ENCODE data around the gene C5orf15. TPM values are rescaled to one million over a fixed set of nuclear protein-coding genes. Genes with fewer than 3 reads are reported as not detected.

The C5orf15 gene
- total RNA-seq, 1 experiment from 2014 or later = 28.8 TPM

DNA sequence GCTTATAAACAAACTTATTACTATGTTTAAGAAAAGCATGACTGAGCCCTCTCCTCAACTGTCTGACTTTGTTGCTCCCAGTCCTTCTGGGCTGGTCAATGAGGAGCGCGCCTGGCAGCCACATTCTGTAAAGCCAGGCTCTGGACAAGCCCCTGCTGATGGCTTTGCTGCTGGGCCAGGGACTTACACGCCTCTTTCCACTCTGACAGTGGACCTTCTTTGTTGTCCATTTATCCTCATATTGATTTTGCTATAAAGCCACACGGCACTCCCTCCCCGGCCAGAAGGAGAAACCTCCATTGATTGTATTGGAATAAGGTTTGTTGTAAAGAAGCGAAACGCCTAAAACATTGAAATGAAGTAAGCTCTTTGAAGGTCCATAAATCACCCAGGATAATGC lies 50.6 kb downstream of the C5orf15 start (continued):
- TF ChIP-seq, protein P1, sequence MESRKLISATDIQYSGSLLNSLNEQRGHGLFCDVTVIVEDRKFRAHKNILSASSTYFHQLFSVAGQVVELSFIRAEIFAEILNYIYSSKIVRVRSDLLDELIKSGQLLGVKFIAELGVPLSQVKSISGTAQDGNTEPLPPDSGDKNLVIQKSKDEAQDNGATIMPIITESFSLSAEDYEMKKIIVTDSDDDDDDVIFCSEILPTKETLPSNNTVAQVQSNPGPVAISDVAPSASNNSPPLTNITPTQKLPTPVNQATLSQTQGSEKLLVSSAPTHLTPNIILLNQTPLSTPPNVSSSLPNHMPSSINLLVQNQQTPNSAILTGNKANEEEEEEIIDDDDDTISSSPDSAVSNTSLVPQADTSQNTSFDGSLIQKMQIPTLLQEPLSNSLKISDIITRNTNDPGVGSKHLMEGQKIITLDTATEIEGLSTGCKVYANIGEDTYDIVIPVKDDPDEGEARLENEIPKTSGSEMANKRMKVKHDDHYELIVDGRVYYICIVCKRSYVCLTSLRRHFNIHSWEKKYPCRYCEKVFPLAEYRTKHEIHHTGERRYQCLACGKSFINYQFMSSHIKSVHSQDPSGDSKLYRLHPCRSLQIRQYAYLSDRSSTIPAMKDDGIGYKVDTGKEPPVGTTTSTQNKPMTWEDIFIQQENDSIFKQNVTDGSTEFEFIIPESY (IDR thresholded peaks at IDR 0.05; ENCODE audit: extremely low read depth, insufficient replicate concordance, low read length) = no peak

DNA sequence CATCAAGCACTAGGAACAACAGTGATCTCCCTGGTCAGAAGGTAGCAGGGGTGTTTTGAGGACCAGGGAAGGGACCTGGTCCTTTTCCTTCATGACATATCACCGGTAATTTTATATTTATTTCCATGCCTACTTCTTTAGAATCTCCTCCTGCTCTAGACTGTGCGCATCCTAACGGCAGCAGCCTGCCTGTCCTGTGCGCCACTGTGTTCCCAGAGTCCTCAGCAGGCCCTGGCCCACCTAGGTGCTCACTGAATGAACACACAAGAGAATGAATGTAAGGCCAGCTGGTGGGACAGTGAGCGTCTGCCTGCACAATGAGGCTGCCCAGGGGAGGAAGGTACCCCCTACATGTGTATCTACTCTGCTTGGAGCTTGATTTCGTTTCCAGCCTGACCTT lies 51.5 kb downstream of the C5orf15 start:
- no peaks in the 10 kb centered on the region for H3K79me2 ChIP-seq (ENCODE audit: insufficient read depth, low read length)
- no peak overlapping the region for H3K4me3 ChIP-seq (replicated peaks in 1 of 2; ENCODE audit: low read depth in 1 of 2, low read length in 2 of 2)
- no peak overlapping the region for H3K4me2 ChIP-seq (ENCODE audit: low read length)
- ChIA-PET POLR2A (no interaction called here), RAD21 (ENCODE audit: low non-redundant PET in 1 of 2, low total read pairs in 2 of 2, uncharacterized antibody in 2 of 2, unreplicated experiment in 2 of 2) (no interaction called here), CTCF (no interaction called here)
- H3K27ac ChIP-seq (ENCODE audit: low read depth, low read length) = no peak overlapping the region
- no peaks in the 10 kb centered on the region for H3K27me3 ChIP-seq (ENCODE audit: insufficient read depth, low read length)
- H3K9me3 ChIP-seq (ENCODE audit: control insufficient read depth in 1 of 2, insufficient read depth in 1 of 2, low read depth in 1 of 2, low read length in 2 of 2) = no peaks in the 10 kb centered on the region
- intact Hi-C loops (cut with micrococcal nuclease) = no loop called here
- no peaks in the 10 kb centered on the region for H3K4me1 ChIP-seq (ENCODE audit: control insufficient read depth in 1 of 2, insufficient read depth in 2 of 2, low read length in 2 of 2)
- ATAC-seq (no peak), DNase-seq (ENCODE audit: low read depth, low spot score) (no peak)
- no TSS peak for BruUV-seq (replicated peaks)
- H3K9ac ChIP-seq (ENCODE audit: low read length) = no peak overlapping the region
- H3K9me2 ChIP-seq (ENCODE audit: insufficient read depth) = no peaks in the 10 kb centered on the region
- H2AFZ ChIP-seq (ENCODE audit: low read depth, low read length, poor library complexity, severe bottlenecking) = no peak overlapping the region
- H4K20me1 ChIP-seq (ENCODE audit: insufficient read depth) = no peaks in the 10 kb centered on the region
- TF ChIP-seq, protein P2, sequence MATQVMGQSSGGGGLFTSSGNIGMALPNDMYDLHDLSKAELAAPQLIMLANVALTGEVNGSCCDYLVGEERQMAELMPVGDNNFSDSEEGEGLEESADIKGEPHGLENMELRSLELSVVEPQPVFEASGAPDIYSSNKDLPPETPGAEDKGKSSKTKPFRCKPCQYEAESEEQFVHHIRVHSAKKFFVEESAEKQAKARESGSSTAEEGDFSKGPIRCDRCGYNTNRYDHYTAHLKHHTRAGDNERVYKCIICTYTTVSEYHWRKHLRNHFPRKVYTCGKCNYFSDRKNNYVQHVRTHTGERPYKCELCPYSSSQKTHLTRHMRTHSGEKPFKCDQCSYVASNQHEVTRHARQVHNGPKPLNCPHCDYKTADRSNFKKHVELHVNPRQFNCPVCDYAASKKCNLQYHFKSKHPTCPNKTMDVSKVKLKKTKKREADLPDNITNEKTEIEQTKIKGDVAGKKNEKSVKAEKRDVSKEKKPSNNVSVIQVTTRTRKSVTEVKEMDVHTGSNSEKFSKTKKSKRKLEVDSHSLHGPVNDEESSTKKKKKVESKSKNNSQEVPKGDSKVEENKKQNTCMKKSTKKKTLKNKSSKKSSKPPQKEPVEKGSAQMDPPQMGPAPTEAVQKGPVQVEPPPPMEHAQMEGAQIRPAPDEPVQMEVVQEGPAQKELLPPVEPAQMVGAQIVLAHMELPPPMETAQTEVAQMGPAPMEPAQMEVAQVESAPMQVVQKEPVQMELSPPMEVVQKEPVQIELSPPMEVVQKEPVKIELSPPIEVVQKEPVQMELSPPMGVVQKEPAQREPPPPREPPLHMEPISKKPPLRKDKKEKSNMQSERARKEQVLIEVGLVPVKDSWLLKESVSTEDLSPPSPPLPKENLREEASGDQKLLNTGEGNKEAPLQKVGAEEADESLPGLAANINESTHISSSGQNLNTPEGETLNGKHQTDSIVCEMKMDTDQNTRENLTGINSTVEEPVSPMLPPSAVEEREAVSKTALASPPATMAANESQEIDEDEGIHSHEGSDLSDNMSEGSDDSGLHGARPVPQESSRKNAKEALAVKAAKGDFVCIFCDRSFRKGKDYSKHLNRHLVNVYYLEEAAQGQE (IDR thresholded peaks at IDR 0.05; ENCODE audit: low read depth) = no peak
- TF ChIP-seq ZFX (IDR thresholded peaks at IDR 0.05) (no peak), YY1 (IDR thresholded peaks at IDR 0.05; ENCODE audit: extremely low read depth, insufficient replicate concordance, low read depth, low read length) (no peak), SIN3A (IDR thresholded peaks at IDR 0.05; ENCODE audit: low read depth) (no peak), SRF (IDR thresholded peaks at IDR 0.05; ENCODE audit: low read depth) (no peak), EGR1 (IDR thresholded peaks at IDR 0.05; ENCODE audit: low read depth) (no peak), EZH2 (IDR thresholded peaks at IDR 0.05) (no peak), JUND (IDR thresholded peaks at IDR 0.05) (no peak), ELF1 (IDR thresholded peaks at IDR 0.05; ENCODE audit: borderline replicate concordance, low read depth) (no peak), POLR2A (IDR thresholded peaks at IDR 0.05; ENCODE audit: borderline replicate concordance, extremely low read depth, insufficient read depth, insufficient read length) (no peak), CBX3 (IDR thresholded peaks at IDR 0.05; ENCODE audit: low read depth) (no peak)
- TF ChIP-seq, protein P1 (IDR thresholded peaks at IDR 0.05; ENCODE audit: extremely low read depth, insufficient replicate concordance, low read length) = no peak
- TF ChIP-seq, protein P3, sequence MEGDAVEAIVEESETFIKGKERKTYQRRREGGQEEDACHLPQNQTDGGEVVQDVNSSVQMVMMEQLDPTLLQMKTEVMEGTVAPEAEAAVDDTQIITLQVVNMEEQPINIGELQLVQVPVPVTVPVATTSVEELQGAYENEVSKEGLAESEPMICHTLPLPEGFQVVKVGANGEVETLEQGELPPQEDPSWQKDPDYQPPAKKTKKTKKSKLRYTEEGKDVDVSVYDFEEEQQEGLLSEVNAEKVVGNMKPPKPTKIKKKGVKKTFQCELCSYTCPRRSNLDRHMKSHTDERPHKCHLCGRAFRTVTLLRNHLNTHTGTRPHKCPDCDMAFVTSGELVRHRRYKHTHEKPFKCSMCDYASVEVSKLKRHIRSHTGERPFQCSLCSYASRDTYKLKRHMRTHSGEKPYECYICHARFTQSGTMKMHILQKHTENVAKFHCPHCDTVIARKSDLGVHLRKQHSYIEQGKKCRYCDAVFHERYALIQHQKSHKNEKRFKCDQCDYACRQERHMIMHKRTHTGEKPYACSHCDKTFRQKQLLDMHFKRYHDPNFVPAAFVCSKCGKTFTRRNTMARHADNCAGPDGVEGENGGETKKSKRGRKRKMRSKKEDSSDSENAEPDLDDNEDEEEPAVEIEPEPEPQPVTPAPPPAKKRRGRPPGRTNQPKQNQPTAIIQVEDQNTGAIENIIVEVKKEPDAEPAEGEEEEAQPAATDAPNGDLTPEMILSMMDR (IDR thresholded peaks at IDR 0.05 in 2 of 3, conservative IDR thresholded peaks at IDR 0.05 in 1 of 3; ENCODE audit: borderline replicate concordance in 1 of 3, insufficient read depth in 1 of 3, low read depth in 2 of 3, low read length in 2 of 3) = no peak
- TF ChIP-seq, protein P4, sequence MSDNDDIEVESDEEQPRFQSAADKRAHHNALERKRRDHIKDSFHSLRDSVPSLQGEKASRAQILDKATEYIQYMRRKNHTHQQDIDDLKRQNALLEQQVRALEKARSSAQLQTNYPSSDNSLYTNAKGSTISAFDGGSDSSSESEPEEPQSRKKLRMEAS (IDR thresholded peaks at IDR 0.05) = no peak
- TF ChIP-seq, protein P5, sequence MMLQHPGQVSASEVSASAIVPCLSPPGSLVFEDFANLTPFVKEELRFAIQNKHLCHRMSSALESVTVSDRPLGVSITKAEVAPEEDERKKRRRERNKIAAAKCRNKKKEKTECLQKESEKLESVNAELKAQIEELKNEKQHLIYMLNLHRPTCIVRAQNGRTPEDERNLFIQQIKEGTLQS (IDR thresholded peaks at IDR 0.05) = no peak
- H3K36me3 ChIP-seq (ENCODE audit: control insufficient read depth in 1 of 2, insufficient read depth in 2 of 2, low read length in 2 of 2) = no peaks in the 10 kb centered on the region

Data from HCT116 (cell line).